Loucy (cell line): Measurements from ENCODE around the gene ZNF582.

ENCODE experiments used
- H2AFZ ChIP-seq: fragments of 200-600 bp; sonication (generic); 2 replicates; pipeline ENCODE4 v1.6.0; 2016; ENCODE audit warnings: antibody characterized with exemption, mild to moderate bottlenecking, low read length, moderate library complexity
- H3F3A ChIP-seq: fragments of 200-600 bp; 2 replicates; pipeline ENCODE4 v1.6.0; 2016; ENCODE audit warnings: antibody characterized with exemption, low read depth, mild to moderate bottlenecking
- H3K27me3 ChIP-seq: fragments of 200-600 bp; sonication (generic); 2 replicates; pipeline ENCODE4 v1.6.1; 2014; ENCODE audit warnings: low read length, mild to moderate bottlenecking; ENCODE audit not compliant: insufficient read depth, poor library complexity, severe bottlenecking
- H3K36me3 ChIP-seq: fragments of 200-600 bp; sonication (generic); 2 replicates; pipeline ENCODE4 v1.6.1; 2016; ENCODE audit warnings: low read length; ENCODE audit not compliant: insufficient read depth
- H3K4me1 ChIP-seq: fragments of 200-600 bp; sonication (generic); 2 replicates; pipeline ENCODE4 v1.5.1; 2014; ENCODE audit warnings: low read length, mild to moderate bottlenecking; ENCODE audit not compliant: insufficient read depth, poor library complexity, severe bottlenecking
- H3K4me2 ChIP-seq: fragments of 200-600 bp; sonication (generic); 2 replicates; pipeline ENCODE4 v1.6.0; 2014; ENCODE audit warnings: antibody characterized with exemption, low read length, low read depth, mild to moderate bottlenecking; ENCODE audit not compliant: poor library complexity, severe bottlenecking
- H3K4me3 ChIP-seq: fragments of 200-600 bp; sonication (generic); 2 replicates; pipeline ENCODE4 v1.5.1; 2014; ENCODE audit warnings: low read length, mild to moderate bottlenecking, mixed read lengths; ENCODE audit not compliant: poor library complexity, severe bottlenecking
- H3K79me2 ChIP-seq: fragments of 200-600 bp; sonication (generic); 2 replicates; pipeline ENCODE4 v1.6.1; 2014; ENCODE audit warnings: low read length; ENCODE audit not compliant: insufficient read depth
- H3K9ac ChIP-seq: fragments of 200-600 bp; sonication (generic); 2 replicates; pipeline ENCODE4 v1.6.0; 2014; ENCODE audit warnings: mild to moderate bottlenecking, low read depth, low read length, moderate library complexity; ENCODE audit not compliant: poor library complexity, severe bottlenecking
- H3K9me2 ChIP-seq: fragments of 200-600 bp; sonication (generic); replicated peaks from 2 replicates; pipeline ENCODE4 v1.6.1; 2016; ENCODE audit warnings: low read depth, low read length, mixed read lengths
- H3K9me3 ChIP-seq: fragments of 200-600 bp; sonication (generic); 2 replicates; pipeline ENCODE4 v1.6.1; 2014; ENCODE audit warnings: mild to moderate bottlenecking, antibody characterized with exemption, low read length, low read depth; ENCODE audit not compliant: insufficient read depth
- H4K20me1 ChIP-seq: fragments of 200-600 bp; sonication (generic); 2 replicates; pipeline ENCODE4 v1.6.0; 2014; ENCODE audit warnings: antibody characterized with exemption, low read length, mild to moderate bottlenecking; ENCODE audit not compliant: insufficient read depth, poor library complexity, severe bottlenecking
- EZH2phosphoT487 ChIP-seq: fragments of 200-600 bp; IDR thresholded peaks from 2 replicates; pipeline ENCODE4 v1.6.1; 2018; ENCODE audit warnings: antibody characterized with exemption, mild to moderate bottlenecking, moderate library complexity, borderline replicate concordance
- TF ChIP-seq, protein P1 (sequence below): fragments of 200-600 bp; sonication (generic); conservative IDR thresholded peaks from 2 replicates; pipeline ENCODE4 v1.5.1; 2014; ENCODE audit warnings: mild to moderate bottlenecking, antibody characterized with exemption, low read length

ZNF582 gene

DNA sequence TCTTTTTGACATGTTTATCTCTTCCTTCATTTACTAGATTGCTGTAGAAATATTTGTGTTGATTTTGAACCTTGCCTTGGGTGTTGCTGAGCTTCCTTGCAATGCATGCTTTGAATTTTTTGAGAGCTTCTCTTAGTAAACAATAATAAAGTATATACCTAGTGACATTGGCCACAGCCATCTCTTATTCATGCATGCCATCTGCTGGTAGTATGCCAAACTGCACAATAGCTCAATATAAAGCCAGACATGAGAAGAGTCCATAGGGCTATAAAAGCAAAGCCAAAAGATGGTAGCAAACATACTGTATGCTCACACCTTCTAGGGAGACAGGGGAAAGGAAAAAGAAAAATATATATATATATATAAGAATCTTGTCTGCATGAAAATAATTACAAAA is 59.8 kb downstream of the ZNF582 start:
- H2AFZ ChIP-seq = no peak overlapping the region
- no peaks in the 10 kb centered on the region for H3K27me3 ChIP-seq
- H3K4me2 ChIP-seq = no peak overlapping the region
- H3K9ac ChIP-seq = no peak overlapping the region
- no peaks in the 10 kb centered on the region for H3K36me3 ChIP-seq
- H3K9me3 ChIP-seq = no peaks in the 10 kb centered on the region
- no peaks in the 10 kb centered on the region for H3K9me2 ChIP-seq
- H3K4me3 ChIP-seq = no peak overlapping the region
- no peaks in the 10 kb centered on the region for H4K20me1 ChIP-seq
- TF ChIP-seq, protein P1, sequence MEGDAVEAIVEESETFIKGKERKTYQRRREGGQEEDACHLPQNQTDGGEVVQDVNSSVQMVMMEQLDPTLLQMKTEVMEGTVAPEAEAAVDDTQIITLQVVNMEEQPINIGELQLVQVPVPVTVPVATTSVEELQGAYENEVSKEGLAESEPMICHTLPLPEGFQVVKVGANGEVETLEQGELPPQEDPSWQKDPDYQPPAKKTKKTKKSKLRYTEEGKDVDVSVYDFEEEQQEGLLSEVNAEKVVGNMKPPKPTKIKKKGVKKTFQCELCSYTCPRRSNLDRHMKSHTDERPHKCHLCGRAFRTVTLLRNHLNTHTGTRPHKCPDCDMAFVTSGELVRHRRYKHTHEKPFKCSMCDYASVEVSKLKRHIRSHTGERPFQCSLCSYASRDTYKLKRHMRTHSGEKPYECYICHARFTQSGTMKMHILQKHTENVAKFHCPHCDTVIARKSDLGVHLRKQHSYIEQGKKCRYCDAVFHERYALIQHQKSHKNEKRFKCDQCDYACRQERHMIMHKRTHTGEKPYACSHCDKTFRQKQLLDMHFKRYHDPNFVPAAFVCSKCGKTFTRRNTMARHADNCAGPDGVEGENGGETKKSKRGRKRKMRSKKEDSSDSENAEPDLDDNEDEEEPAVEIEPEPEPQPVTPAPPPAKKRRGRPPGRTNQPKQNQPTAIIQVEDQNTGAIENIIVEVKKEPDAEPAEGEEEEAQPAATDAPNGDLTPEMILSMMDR = peak; percentile 90
- TF ChIP-seq EZH2phosphoT487 = no peak
- H3K79me2 ChIP-seq = no peaks in the 10 kb centered on the region
- no peaks in the 10 kb centered on the region for H3K4me1 ChIP-seq
- H3F3A ChIP-seq = no peaks in the 10 kb centered on the region
